HepG2 (cell line): ENCODE results near the gene ZNF563. TPM values are rescaled to one million over a fixed set of nuclear protein-coding genes. Genes with fewer than 3 reads are reported as not detected.

Source experiments
- AHDC1 ChIP-seq: sonication (generic); formaldehyde crosslinking; IDR thresholded peaks from 2 replicates; pipeline ENCODE4 v1.5.1; 2020; ENCODE audit warnings: mild to moderate bottlenecking, missing genetic modification reagents, borderline replicate concordance
- ATRX ChIP-seq: sonication (generic); formaldehyde crosslinking; IDR thresholded peaks from 2 replicates; pipeline ENCODE4 v1.4.0; 2020; ENCODE audit warnings: missing genetic modification reagents, borderline replicate concordance
- FOXK1 ChIP-seq: sonication (generic); formaldehyde crosslinking; IDR thresholded peaks from 2 replicates; pipeline ENCODE4 v1.4.0; 2020; ENCODE audit warnings: low read depth, missing genetic modification reagents, borderline replicate concordance
- IKZF4 ChIP-seq: sonication (generic); formaldehyde crosslinking; IDR thresholded peaks from 2 replicates; pipeline ENCODE4 v1.5.1; 2020; ENCODE audit warnings: borderline replicate concordance, mild to moderate bottlenecking, low read depth, missing genetic modification reagents; ENCODE audit errors: not compliant biosample characterization
- KMT2A ChIP-seq: sonication (generic); formaldehyde crosslinking; IDR thresholded peaks from 2 replicates; pipeline ENCODE4 v1.4.0; 2020; ENCODE audit warnings: missing genetic modification reagents
- PHF20 ChIP-seq: sonication (generic); formaldehyde crosslinking; IDR thresholded peaks from 2 replicates; pipeline ENCODE4 v1.5.0; 2020; ENCODE audit warnings: mild to moderate bottlenecking, missing genetic modification reagents
- PHF21A ChIP-seq: sonication (generic); formaldehyde crosslinking; IDR thresholded peaks from 2 replicates; pipeline ENCODE4 v1.5.0; 2020; ENCODE audit warnings: mild to moderate bottlenecking, missing genetic modification reagents
- STAG1 ChIP-seq: sonication (generic); formaldehyde crosslinking; IDR thresholded peaks from 2 replicates; pipeline ENCODE4 v1.4.0; 2020; ENCODE audit warnings: missing genetic modification reagents
- ZNF362 ChIP-seq: sonication (generic); formaldehyde crosslinking; IDR thresholded peaks from 2 replicates; pipeline ENCODE4 v1.4.0; 2020; ENCODE audit warnings: missing genetic modification reagents, mild to moderate bottlenecking, borderline replicate concordance
- ZNF512 ChIP-seq: sonication (generic); formaldehyde crosslinking; IDR thresholded peaks from 2 replicates; pipeline ENCODE4 v1.4.0; 2020; ENCODE audit warnings: mild to moderate bottlenecking, missing genetic modification reagents
- ZNF543 ChIP-seq: sonication (generic); formaldehyde crosslinking; IDR thresholded peaks from 2 replicates; pipeline ENCODE4 v1.4.0; 2020; ENCODE audit warnings: mild to moderate bottlenecking, missing genetic modification reagents
- ZNF614 ChIP-seq: IDR thresholded peaks from 2 replicates; pipeline ENCODE4 v1.6.1; 2018; ENCODE audit warnings: missing biosample characterization, missing genetic modification reagents, inconsistent platforms, borderline replicate concordance
- ZNF691 ChIP-seq: sonication (generic); formaldehyde crosslinking; IDR thresholded peaks from 2 replicates; pipeline ENCODE4 v1.4.0; 2020; ENCODE audit warnings: missing genetic modification reagents, low read depth, mild to moderate bottlenecking, borderline replicate concordance
- ZNF788 ChIP-seq: sonication (generic); formaldehyde crosslinking; IDR thresholded peaks from 2 replicates; pipeline ENCODE4 v1.5.0; 2020; ENCODE audit warnings: mild to moderate bottlenecking, missing genetic modification reagents, borderline replicate concordance
- ZXDC ChIP-seq: sonication (generic); formaldehyde crosslinking; IDR thresholded peaks from 2 replicates; pipeline ENCODE4 v1.5.0; 2020; ENCODE audit warnings: mild to moderate bottlenecking, missing genetic modification reagents
- polyA plus RNA-seq, 8 experiments: library from polyadenylated mRNA; depleted of rRNA in 3 of 8; stranded (reverse) in 7 of 8; unstranded in 1 of 8; fragments of >200 nt; fragmentation: Illumina TruSeq in 4 of 8; extraction: Trizol in 4 of 8; gene quantifications; 2 replicates each; pipeline versions ENCODE4 v1.2.1 to v1.2.3, GENCODE V29; 2011 to 2016; ENCODE audit warnings: low read depth in 4 of 8, missing spikeins in 1 of 8, mixed read lengths in 1 of 8; ENCODE audit not compliant: insufficient read depth in 1 of 8
- total RNA-seq, 5 experiments: library from RNA; depleted of rRNA; stranded (reverse); fragments of >200 nt; fragmentation: Illumina TruSeq; extraction: Trizol; gene quantifications; 2 replicates each; pipeline ENCODE4 v1.2.3, GENCODE V29; 2016; ENCODE audit warnings: low read depth in 1 of 5

ZNF563 gene
- total and polyA plus RNA-seq, 2 of the 13 experiments (the other 11 are each of a cell fraction or from before 2014, with no cell fraction given): 7.5 to 19.5 TPM

GRCh38 chr19:12294249-12295158 is 38.9 kb downstream of the ZNF563 start, which contains the start of gene ZNF44 (continued):
- TF ChIP-seq ZNF512 (CRISPR knock-in tag): no peak
- no peak for TF ChIP-seq ATRX (CRISPR knock-in tag)
- peak; percentile 73 for TF ChIP-seq PHF20 (CRISPR knock-in tag)
- no peak for TF ChIP-seq ZNF362 (CRISPR knock-in tag)
- no peak for TF ChIP-seq ZXDC
- TF ChIP-seq KMT2A (CRISPR knock-in tag): peak; percentile 18; the same call in 1 of the 2 replicates
- TF ChIP-seq ZNF543 (CRISPR knock-in tag): peak; percentile 79; the same call in 1 of the 2 replicates
- no peak for TF ChIP-seq AHDC1
- no peak for TF ChIP-seq STAG1 (CRISPR knock-in tag)
- peak; percentile 28; the same call in 1 of the 2 replicates for TF ChIP-seq ZNF788 (CRISPR knock-in tag)
- TF ChIP-seq IKZF4 (CRISPR knock-in tag): peak; percentile 83
- TF ChIP-seq ZNF614 (CRISPR knock-in tag): no peak
- peak; percentile 28; the same call in 1 of the 2 replicates for TF ChIP-seq FOXK1
- peak; percentile 30; the same call in 1 of the 2 replicates for TF ChIP-seq PHF21A
- TF ChIP-seq ZNF691 (CRISPR knock-in tag): no peak
